GM12878 (cell line): Measurements from ENCODE around the gene ABCC4. TPM values are rescaled to one million over a fixed set of nuclear protein-coding genes. Genes with fewer than 3 reads are reported as not detected.

ENCODE experiments used
- BMI1 ChIP-seq: fragments of 450-650 bp; IDR thresholded peaks from 2 replicates; pipeline ENCODE4 v1.6.1; 2016; ENCODE audit warnings: mild to moderate bottlenecking, moderate library complexity, borderline replicate concordance
- E2F8 ChIP-seq: fragments of 450-650 bp; IDR thresholded peaks from 2 replicates; pipeline ENCODE4 v1.6.1; 2018; ENCODE audit warnings: mild to moderate bottlenecking, low read depth, moderate library complexity; ENCODE audit not compliant: partially characterized antibody
- ETV6 ChIP-seq, 2 experiments: fragments of 450-650 bp in 1 of 2; IDR thresholded peaks in 1 of 2; conservative IDR thresholded peaks in 1 of 2; 2 replicates each; pipeline ENCODE4 v1.6.1; 2014; ENCODE audit warnings: antibody characterized with exemption in 1 of 2, borderline replicate concordance in 1 of 2, low read depth in 1 of 2, mild to moderate bottlenecking in 1 of 2, moderate library complexity in 1 of 2
- KAT2A ChIP-seq: conservative IDR thresholded peaks from 2 replicates; pipeline ENCODE4 v1.6.1; 2011; ENCODE audit warnings: low read depth, low read length; ENCODE audit not compliant: control insufficient read depth
- NFYB ChIP-seq: IDR thresholded peaks from 2 replicates; pipeline ENCODE4 v1.6.1; 2011; ENCODE audit warnings: low read depth, mild to moderate bottlenecking, low read length, improper control_type of control experiment, moderate library complexity; ENCODE audit not compliant: insufficient read depth
- NRF1 ChIP-seq: conservative IDR thresholded peaks from 2 replicates; pipeline ENCODE4 v1.6.1; 2011; ENCODE audit warnings: mild to moderate bottlenecking, low read depth, low read length, improper control_type of control experiment
- POLR2A ChIP-seq: IDR thresholded peaks from 2 replicates; pipeline ENCODE4 v1.6.1; 2011; ENCODE audit warnings: low read depth, mild to moderate bottlenecking, low read length
- PRDM15 ChIP-seq: fragments of 450-650 bp; formaldehyde crosslinking; IDR thresholded peaks from 2 replicates; pipeline ENCODE4 v1.4.0; 2020; ENCODE audit warnings: mild to moderate bottlenecking, moderate library complexity
- SREBF1 ChIP-seq: IDR thresholded peaks from 2 replicates; pipeline ENCODE4 v1.6.1; 2012; ENCODE audit warnings: mild to moderate bottlenecking, low read length
- USF2 ChIP-seq: IDR thresholded peaks from 2 replicates; pipeline ENCODE4 v1.6.1; 2011; ENCODE audit warnings: low read depth, low read length, improper control_type of control experiment, borderline replicate concordance
- polyA plus RNA-seq, 11 experiments: library from polyadenylated mRNA; depleted of rRNA in 4 of 11; unstranded in 6 of 11; stranded (reverse) in 5 of 11; fragments of >200 nt; fragmentation: Nextera tagmentation in 4 of 11; fragmentation: Illumina TruSeq in 1 of 11; extraction: Ambion mirVana in 4 of 11; extraction: Trizol in 1 of 11; gene quantifications; 1 replicate in 1 of 11; 2 replicates in 10 of 11; pipeline versions ENCODE4 v1.2.1 to v1.2.3, GENCODE V29; 2011 to 2016; ENCODE audit warnings: inconsistent platforms in 2 of 11, missing spikeins in 2 of 11, low read depth in 1 of 11
- total RNA-seq, 4 experiments: library from RNA; depleted of rRNA in 3 of 4; stranded (reverse); fragments of >200 nt in 3 of 4; fragmentation: Illumina TruSeq in 1 of 4; extraction: Trizol in 1 of 4; gene quantifications; 2 replicates each; pipeline versions ENCODE4 v1.2.1 to v1.2.3, GENCODE V29; 2013 to 2021
- TF ChIP-seq, protein P1 (sequence below): IDR thresholded peaks from 2 replicates; pipeline ENCODE4 v1.6.1; 2012; ENCODE audit warnings: low read length, inconsistent platforms

The ABCC4 gene
- total and polyA plus RNA-seq, 10 of the 15 experiments (the other 5 are each of a cell fraction or from before 2014, with no cell fraction given), result 7.2 to 44.4 (median 24.1) TPM

DNA sequence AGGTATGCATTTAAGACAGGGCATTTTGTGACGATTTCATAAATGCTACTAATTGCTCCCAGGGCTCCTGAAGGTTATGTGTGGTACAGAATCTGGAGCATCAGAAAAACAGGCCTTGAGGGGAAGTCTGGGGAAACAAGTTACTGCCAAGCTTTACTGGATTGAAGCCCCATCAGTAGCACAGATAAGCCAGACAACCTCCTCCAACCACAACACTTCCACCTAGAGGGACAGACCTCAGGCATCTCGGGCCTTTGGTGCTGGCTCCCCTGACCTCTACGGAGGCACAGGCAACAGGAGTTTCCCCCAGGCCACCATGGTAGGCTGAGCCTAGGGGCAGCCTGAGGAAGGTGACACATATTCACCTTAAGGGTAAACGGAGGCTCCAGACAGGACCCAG is 54.1 kb downstream of the ABCC4 start (continued):
- TF ChIP-seq PRDM15 (CRISPR knock-in tag) (no peak), KAT2A (no peak), ETV6 (conservative IDR thresholded peaks at IDR 0.05 in 1 of 2, IDR thresholded peaks at IDR 0.05 in 1 of 2; ENCODE audit: borderline replicate concordance in 1 of 2, low read depth in 1 of 2) (no peak), POLR2A (no peak), SREBF1 (no peak), NFYB (no peak), E2F8 (no peak), BMI1 (no peak), USF2 (no peak), NRF1 (no peak)
- TF ChIP-seq, protein P1, sequence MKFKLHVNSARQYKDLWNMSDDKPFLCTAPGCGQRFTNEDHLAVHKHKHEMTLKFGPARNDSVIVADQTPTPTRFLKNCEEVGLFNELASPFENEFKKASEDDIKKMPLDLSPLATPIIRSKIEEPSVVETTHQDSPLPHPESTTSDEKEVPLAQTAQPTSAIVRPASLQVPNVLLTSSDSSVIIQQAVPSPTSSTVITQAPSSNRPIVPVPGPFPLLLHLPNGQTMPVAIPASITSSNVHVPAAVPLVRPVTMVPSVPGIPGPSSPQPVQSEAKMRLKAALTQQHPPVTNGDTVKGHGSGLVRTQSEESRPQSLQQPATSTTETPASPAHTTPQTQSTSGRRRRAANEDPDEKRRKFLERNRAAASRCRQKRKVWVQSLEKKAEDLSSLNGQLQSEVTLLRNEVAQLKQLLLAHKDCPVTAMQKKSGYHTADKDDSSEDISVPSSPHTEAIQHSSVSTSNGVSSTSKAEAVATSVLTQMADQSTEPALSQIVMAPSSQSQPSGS, result no peak
